NCI-H1105 treated with DMSO at 0.1 percent for 48 hours (cell line): ENCODE results near the gene FBXW12.

Source experiments
- DNase-seq: peaks from one replicate; lab custom pipeline; 2025; lab: John Stamatoyannopoulos, UW

The FBXW12 gene

DNA sequence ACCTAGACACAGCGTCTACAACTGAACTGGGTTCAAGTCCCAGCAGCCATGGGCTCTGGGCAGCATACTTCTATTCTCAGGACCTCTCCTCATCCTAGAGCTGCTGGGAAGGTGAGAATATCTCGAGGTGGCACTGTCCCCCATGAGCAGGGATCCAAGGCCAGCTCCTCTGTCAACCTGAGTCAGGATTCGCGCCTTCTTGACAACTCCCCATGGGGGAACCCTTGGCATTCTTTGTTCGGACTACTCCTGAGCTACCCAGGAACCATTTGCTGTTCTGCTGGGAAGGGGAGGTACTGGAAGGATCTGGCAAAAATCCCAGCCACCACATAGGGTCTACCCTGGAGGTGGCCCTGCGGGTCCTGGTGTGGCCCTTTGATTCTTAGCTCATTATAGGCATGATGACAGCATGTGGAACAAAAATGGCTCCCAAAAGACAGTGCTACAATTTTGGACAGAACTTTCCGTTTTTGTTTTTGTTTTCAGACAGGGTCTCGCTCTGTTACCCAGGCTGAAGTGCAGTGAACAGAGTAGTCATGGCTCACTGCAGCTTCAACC is 35.6 kb downstream of the FBXW12 start:
- DNase-seq: no peak

DNA sequence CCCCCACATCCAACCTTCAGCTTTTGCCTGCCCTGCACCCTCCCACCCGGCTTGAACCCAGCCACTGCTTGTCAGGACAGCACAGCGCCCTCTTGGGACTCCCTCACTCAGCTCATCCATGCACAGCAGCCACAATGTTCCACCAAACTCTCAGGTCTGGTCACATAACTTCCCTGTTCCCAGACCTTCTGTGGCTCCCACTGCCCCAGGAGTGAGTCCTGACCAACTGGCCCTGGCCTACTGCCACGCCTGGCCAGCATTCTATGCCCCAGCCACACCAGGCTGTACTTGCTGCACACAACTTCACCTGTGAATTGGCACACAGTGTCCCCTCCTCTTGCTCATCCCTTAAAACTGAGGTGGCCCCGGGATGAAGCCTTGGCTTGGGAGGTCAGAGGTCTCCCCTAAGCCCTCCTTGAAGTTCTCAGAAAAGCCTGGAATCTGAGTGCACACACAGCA is 36.8 kb downstream of the FBXW12 start:
- no peak for DNase-seq

DNA sequence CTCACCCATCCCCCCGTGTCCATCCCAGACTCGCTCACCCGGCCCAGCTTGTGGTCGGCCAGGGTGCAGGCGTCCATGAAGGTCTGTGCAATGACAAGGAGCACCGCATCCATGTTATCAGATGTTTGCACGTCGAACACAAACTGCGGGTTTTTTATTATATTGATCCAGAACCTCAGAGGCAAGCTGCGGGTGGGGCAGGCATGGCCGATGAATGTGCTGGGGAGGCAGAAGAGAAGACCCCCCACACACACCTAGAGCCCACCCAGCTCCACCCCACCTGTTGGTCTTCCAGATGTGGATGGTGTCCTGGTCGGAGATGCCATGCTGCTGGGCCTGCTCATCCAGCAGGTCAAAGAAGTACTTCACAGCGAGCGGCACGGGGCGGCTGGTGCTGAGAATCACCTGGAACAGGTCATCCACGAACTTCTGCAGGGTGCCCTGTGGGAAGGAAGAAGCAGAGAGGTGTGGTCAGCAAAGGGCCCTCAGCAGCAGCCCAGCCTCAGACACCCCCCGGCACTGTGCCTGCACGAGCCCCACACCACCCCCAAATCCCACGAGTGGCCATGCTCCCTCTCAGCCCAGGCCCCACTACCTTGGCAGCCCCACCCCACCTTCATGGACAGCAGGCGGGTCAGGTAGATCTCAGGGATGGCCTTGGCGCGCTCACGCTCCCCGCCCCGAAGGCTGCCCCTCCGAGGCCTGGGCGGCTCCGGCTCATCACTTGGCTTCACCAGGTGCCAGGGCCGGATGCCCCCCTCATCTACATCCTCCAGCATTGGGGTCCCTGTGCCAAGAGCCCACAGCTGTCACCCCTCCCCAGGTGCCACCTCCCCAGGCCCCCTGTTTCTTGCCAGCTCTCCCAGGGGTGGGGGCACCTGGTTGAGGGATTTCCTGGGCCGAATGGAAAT is 37.5 kb downstream of the FBXW12 start:
- DNase-seq: no peak

DNA sequence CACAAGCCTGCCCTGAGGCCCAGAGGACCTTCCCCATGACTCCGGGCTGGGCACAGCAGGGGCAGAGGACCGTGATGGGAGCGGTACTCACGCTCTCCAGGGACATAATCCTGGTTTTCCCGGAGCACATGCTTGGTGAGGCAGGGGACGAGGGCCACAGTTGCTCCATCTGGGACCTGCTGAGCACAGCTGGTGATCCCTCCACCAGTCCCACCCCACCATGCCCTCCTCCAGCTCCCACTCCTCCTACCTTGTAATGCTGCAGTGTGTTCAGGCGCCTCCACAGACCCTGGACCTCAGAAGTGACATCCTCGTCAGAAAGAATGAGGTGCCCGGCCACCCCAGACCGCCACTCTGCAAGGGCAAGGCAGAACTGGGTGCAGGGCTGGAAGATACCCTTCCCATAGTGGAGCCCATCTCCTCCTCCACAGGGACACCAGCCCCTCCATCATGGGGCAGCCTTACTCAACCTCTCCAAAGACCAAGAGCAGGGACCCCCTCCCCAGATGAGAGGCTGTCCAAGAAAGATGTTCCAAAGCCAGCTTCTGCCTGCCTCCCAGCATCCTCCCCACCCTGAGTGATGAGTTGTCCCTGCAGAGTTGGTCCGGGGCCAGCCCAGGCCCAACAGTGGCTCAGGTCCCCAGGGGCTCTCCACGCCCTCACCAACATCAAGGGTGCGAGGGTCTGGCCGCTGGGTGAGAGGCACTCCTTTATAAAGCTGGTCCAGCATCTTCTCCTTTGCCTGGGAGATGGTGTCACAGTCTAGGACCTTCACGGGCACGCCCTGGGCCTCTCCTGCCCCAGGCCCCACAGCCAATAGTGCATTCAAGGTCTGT is 38.4 kb downstream of the FBXW12 start:
- no peak for DNase-seq

- no peak for DNase-seq
These were observed 39.1 kb downstream of the FBXW12 start for GRCh38 chr3:48411041-48411588.

DNA sequence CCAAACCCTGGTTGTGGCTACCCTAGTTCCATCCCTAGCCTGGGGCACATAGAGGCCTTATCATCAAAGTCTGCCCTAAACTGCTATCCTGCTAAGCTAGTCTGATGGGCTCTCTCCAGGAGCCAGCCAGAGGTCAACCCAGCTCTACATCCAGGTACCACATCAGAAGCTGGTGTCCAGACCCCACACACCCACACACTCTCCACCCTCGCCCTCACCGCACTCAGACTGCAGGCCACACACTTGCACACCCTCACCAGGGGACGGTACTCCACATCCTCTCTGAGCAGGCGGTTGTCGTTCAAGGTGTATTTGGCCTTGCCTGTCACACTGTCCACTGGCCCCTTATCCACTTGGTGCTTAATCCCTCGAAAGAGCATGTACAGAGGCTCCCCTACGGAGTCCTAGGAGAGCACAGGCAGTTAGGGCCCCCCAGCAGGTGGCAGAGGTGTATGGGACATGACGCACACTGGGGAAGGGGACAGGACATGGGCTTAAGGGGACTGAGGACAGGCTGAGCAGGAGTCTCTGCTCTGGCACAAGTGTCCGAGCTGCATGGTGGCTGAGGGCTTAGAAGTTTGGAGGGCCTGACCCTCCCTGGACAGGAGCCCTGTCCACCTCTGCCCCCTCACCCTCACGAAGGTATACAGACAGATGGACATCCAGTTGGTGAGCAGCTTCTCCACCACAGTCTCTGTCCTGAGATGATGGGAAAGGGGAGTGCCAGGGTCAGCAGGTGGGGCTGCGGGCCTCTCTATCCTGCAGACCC is 39.8 kb downstream of the FBXW12 start:
- DNase-seq: no peak

DNA sequence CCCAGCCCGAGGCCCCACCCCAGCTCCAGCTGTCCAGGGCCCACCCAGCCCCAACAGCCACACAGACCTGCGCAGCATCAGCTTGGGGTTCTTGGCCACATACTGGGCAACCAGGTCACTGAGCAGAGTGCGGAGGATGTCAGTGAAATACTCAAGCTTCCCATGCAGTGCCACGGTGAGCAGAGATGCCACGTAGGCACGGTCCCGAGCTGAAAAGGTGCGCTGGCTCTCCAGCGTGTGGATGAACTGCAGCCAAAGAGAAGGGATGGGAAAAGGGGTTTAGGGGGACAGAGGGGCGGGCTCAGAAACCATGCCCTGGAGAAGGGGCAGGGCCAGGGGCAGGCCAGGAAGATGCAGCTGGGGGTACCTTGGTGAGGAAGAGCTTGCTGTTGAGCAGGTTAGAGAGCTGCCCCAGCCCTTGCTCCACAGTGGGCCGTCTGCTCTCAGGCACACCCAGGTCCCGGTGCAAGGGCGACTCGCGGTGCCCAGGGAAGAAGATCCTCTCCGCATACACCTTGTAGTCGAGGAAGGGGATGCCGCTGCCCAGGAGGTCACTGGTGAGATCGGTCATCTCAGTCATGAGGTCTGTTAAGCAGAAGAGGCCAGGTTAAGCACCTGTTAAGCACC is 40.5 kb downstream of the FBXW12 start:
- DNase-seq: no peak

DNA sequence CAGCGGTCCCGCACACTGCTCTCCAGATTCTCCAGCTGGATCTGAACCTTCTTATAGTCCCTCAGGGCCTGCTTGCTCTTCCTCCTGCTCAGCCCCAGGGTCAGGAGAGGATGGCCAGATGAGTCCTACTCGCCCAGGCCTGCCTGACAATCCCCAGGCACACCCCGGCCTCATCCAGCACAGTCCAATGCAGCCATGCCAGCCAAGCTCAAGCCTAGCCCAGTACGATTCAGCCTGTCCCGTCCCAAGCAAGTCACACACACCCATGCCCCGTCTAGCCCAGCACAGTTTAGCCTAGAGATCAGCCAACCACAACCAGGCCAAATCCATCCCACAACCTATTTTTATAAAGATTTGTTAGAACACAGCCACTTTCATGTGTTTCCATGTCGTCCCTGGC is 41.1 kb downstream of the FBXW12 start:
- DNase-seq: no peak

DNA sequence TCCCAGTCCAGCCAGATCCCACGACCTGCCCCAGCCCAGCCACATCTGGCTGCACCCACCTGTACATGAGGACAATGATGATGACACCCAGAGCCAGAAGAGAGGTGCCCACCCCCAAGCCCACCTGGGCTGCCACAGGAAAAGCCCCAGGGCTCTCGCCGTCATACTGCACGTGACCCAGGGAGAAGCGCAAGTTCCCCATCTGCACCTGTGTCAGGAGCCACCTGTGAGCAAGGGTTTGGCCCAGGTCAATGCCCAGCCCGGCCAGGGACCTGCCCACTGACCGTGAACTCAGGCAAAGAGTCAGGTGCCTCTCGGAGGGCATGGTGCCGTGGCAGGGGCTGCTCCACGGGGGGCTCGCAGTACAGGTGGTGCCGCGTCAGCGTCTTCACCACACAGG is 41.6 kb downstream of the FBXW12 start:
- DNase-seq: no peak

- no peak for DNase-seq
These were observed 42.6 kb downstream of the FBXW12 start for GRCh38 chr3:48414376-48415250.

GRCh38 chr3:48415251-48415953 is 43.4 kb downstream of the FBXW12 start:
- no peak for DNase-seq

DNA sequence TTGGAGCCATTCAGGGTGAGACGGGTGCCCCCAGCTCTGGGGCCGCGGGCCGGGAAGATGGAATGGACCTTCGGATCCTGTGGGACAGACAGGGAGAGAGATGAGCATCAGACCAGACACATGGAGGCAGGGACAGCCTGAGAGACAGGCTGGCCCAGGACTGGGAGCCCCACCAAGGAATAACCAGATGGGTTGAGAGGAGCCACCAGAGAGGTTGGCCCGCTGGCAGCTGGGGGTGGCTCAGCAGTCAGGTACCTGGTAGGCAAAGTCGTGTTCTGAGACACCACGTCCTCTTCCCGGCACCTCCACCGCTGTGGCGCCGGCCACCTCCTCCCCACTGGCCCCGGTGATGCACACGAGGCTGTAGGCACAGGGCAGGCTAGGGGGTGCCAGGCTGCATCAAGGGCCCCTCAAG is 44.1 kb downstream of the FBXW12 start:
- no peak for DNase-seq

GRCh38 chr3:48416546-48416945 is 44.5 kb downstream of the FBXW12 start:
- DNase-seq: no peak

GRCh38 chr3:48417529-48418108 is 45.6 kb downstream of the FBXW12 start:
- DNase-seq: no peak

GRCh38 chr3:48418140-48418539 is 46.1 kb downstream of the FBXW12 start:
- no peak for DNase-seq

DNA sequence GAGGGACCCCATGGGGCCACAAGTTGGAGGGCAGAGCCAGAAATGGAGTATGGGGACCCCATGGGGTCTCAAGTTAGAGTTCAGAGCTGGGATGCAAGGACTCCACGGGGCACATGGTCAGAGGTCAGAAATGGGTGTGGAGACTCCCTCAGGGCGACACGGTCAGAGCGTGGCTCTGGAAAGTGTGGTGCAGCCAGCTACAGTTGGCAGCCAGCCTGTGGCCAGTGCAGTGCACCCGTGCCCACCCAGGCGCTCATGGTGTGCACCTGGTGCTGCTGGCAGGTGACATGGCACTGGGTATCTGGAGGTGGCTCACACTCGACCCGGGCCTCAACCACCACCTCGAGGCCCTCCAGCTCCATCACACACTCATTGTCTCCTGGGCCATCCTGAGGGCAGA is 46.6 kb downstream of the FBXW12 start:
- no peak for DNase-seq

DNA sequence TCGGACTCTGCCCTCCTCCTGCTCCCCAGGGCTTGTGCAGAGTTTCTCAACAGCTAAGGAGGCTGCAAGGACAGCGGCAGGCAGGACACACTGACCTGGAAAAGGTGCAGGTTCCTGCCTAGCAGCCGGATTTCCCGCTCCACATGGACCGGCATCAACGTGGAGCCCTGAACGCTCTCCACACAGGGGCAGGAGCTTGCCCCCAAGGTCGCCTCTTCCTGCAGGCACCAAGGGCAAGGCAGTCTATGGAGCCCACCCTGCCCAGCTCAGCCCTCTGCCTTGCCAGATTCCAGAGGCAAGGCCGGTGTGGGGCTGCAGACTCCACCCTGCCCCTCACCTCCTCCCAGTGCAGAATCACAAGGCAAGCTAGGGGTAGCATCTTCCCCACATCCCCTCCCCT is 47.1 kb downstream of the FBXW12 start:
- no peak for DNase-seq

DNA sequence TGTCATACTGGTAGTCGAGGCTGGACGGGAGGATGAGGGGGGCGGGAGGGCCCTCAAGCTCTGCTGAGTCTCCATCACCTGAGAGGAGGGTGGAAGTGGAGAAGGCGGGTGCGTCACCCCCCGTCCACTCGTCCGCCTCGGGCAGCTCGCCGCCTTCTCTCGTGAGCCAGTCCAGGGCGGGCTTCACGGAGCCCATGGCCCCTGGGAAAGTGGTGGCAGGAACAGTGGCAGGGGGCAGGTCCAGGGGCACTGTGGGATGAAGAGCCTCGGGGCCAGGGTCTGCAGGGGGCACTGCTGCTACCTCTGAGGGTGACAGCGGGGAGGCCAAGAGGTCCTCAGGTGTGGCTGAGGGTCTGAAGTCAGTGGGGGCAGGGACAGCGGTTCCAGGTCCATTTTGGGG is 47.6 kb downstream of the FBXW12 start:
- no peak for DNase-seq

DNA sequence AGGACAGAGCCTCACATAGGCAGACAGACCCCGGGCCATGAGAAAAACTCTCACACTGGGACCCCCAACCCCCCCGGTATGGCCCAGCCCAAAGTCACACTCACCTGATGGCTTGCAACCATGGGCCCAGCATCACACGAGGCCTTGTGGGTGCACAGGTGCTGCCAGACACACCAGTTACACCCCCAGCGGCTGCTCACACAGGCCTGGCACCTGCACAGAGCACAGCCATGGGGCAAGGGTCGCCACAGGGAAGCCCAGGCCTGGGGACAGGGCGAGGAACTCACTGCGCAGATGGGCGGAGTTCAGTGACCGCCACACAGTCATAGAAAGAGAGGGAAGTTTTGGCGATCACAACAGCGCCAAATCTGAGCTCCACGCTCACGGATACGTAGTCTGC is 48.5 kb downstream of the FBXW12 start:
- no peak for DNase-seq
